Mucosa of rectum (tissue), 2 donors: ENCODE measurements around the gene PDGFC.

ENCODE experiments used
- H3K27ac ChIP-seq, 2 donors: one replicate each; pipeline ENCODE4 v1.7.0; 2013; ENCODE audit warnings: inconsistent platforms in 2 of 2, low read depth in 2 of 2, low read length in 2 of 2
- H3K27me3 ChIP-seq, 2 donors: one replicate each; pipeline ENCODE4 v1.7.0; 2013; ENCODE audit warnings: low read length in 2 of 2; ENCODE audit not compliant: control insufficient read depth in 2 of 2, insufficient read depth in 2 of 2
- H3K36me3 ChIP-seq, 2 donors: one replicate each; pipeline ENCODE4 v1.7.0; 2013; ENCODE audit warnings: low read length in 2 of 2; ENCODE audit not compliant: control insufficient read depth in 2 of 2, insufficient read depth in 2 of 2
- H3K4me1 ChIP-seq, 2 donors: one replicate each; pipeline ENCODE4 v1.7.0; 2013; ENCODE audit warnings: low read length in 2 of 2, mild to moderate bottlenecking in 1 of 2; ENCODE audit not compliant: control insufficient read depth in 2 of 2, insufficient read depth in 2 of 2
- H3K4me3 ChIP-seq, 2 donors: one replicate each; pipeline ENCODE4 v1.7.0; 2013; ENCODE audit warnings: low read length in 2 of 2
- H3K9ac ChIP-seq, 2 donors: one replicate each; pipeline ENCODE4 v1.7.0; 2013; ENCODE audit warnings: low read length in 2 of 2, low read depth in 1 of 2, mild to moderate bottlenecking in 1 of 2
- H3K9me3 ChIP-seq, 2 donors: one replicate each; pipeline ENCODE4 v1.7.0; 2013; ENCODE audit warnings: low read length in 2 of 2; ENCODE audit not compliant: control insufficient read depth in 2 of 2
- donor health status: healthy.
- donor health status: Normal muscosa, but diverticular disease.

Gene PDGFC

GRCh38 chr4:156792462-156793085, 179.0 kb downstream of the PDGFC start:
- Histone ChIP-seq H3K9ac (no peak overlapping the region), H3K9me3 (no peaks in the 10 kb centered on the region), H3K4me1 (no peaks in the 10 kb centered on the region), H3K4me3 (no peak overlapping the region), H3K36me3 (no peaks in the 10 kb centered on the region), H3K27ac (no peak overlapping the region), H3K27me3 (no peaks in the 10 kb centered on the region)

- Histone ChIP-seq H3K4me1 (no peaks in the 10 kb centered on the region), H3K27me3 (no peaks in the 10 kb centered on the region), H3K27ac (no peak overlapping the region), H3K4me3 (no peak overlapping the region), H3K9ac (no peak overlapping the region), H3K36me3 (no peaks in the 10 kb centered on the region), H3K9me3 (no peaks in the 10 kb centered on the region)
These were observed 180.7 kb downstream of the PDGFC start for GRCh38 chr4:156790866-156791265.

- no peaks in the 10 kb centered on the region for H3K4me1 ChIP-seq
- H3K27ac ChIP-seq = no peak overlapping the region
- no peak overlapping the region for H3K9ac ChIP-seq
- no peaks in the 10 kb centered on the region for H3K27me3 ChIP-seq
- H3K9me3 ChIP-seq = no peaks in the 10 kb centered on the region
- H3K36me3 ChIP-seq = no peaks in the 10 kb centered on the region
- no peak overlapping the region for H3K4me3 ChIP-seq
These were observed 182.8 kb downstream of the PDGFC start for GRCh38 chr4:156788782-156789181.

- H3K27ac ChIP-seq = no peak overlapping the region
- no peaks in the 10 kb centered on the region for H3K36me3 ChIP-seq
- no peaks in the 10 kb centered on the region for H3K27me3 ChIP-seq
- H3K4me1 ChIP-seq = no peaks in the 10 kb centered on the region
- H3K9ac ChIP-seq = no peak overlapping the region
- H3K4me3 ChIP-seq = no peak overlapping the region
- no peaks in the 10 kb centered on the region for H3K9me3 ChIP-seq
These were observed 184.9 kb downstream of the PDGFC start for GRCh38 chr4:156786713-156787112.

- H3K4me3 ChIP-seq = no peak overlapping the region
These were observed 186.6 kb downstream of the PDGFC start for GRCh38 chr4:156784970-156785369.

GRCh38 chr4:156783966-156784365, 187.6 kb downstream of the PDGFC start:
- Histone ChIP-seq H3K9ac (no peak overlapping the region), H3K4me3 (no peak overlapping the region), H3K36me3 (no peaks in the 10 kb centered on the region), H3K27me3 (no peaks in the 10 kb centered on the region), H3K4me1 (no peaks in the 10 kb centered on the region), H3K9me3 (no peaks in the 10 kb centered on the region), H3K27ac (no peak overlapping the region)

More at GRCh38 chr4:156784970-156785369, 186.6 kb downstream of the PDGFC start:
- Histone ChIP-seq H3K27ac (no peak overlapping the region), H3K9ac (no peak overlapping the region), H3K4me1 (no peaks in the 10 kb centered on the region), H3K27me3 (no peaks in the 10 kb centered on the region), H3K9me3 (no peaks in the 10 kb centered on the region), H3K36me3 (no peaks in the 10 kb centered on the region)

GRCh38 chr4:156782491-156782890, 189.1 kb downstream of the PDGFC start:
- no peaks in the 10 kb centered on the region for H3K9me3 ChIP-seq
- H3K27me3 ChIP-seq = no peaks in the 10 kb centered on the region
- H3K27ac ChIP-seq = no peak overlapping the region
- H3K36me3 ChIP-seq = no peaks in the 10 kb centered on the region
- H3K4me1 ChIP-seq = no peaks in the 10 kb centered on the region
- H3K4me3 ChIP-seq = no peak overlapping the region
- H3K9ac ChIP-seq = no peak overlapping the region

GRCh38 chr4:156781852-156782251, 189.7 kb downstream of the PDGFC start:
- Histone ChIP-seq H3K4me3 (no peak overlapping the region), H3K27ac (no peak overlapping the region), H3K4me1 (no peaks in the 10 kb centered on the region), H3K9me3 (no peaks in the 10 kb centered on the region), H3K27me3 (no peaks in the 10 kb centered on the region), H3K9ac (no peak overlapping the region), H3K36me3 (no peaks in the 10 kb centered on the region)

GRCh38 chr4:156779774-156780173, 191.8 kb downstream of the PDGFC start:
- Histone ChIP-seq H3K9ac (no peak overlapping the region), H3K36me3 (no peaks in the 10 kb centered on the region), H3K9me3 (no peaks in the 10 kb centered on the region), H3K27ac (no peak overlapping the region), H3K4me1 (no peaks in the 10 kb centered on the region), H3K27me3 (no peaks in the 10 kb centered on the region), H3K4me3 (no peak overlapping the region)

GRCh38 chr4:156779042-156779441, 192.6 kb downstream of the PDGFC start:
- H3K4me3 ChIP-seq = no peak overlapping the region
- no peaks in the 10 kb centered on the region for H3K4me1 ChIP-seq
- no peak overlapping the region for H3K27ac ChIP-seq
- H3K9me3 ChIP-seq = no peaks in the 10 kb centered on the region
- no peak overlapping the region for H3K9ac ChIP-seq
- H3K27me3 ChIP-seq = no peaks in the 10 kb centered on the region
- H3K36me3 ChIP-seq = no peaks in the 10 kb centered on the region

GRCh38 chr4:156778606-156779005, 193.0 kb downstream of the PDGFC start:
- H3K27ac ChIP-seq = no peak overlapping the region
- no peak overlapping the region for H3K4me3 ChIP-seq
- no peaks in the 10 kb centered on the region for H3K9me3 ChIP-seq
- no peaks in the 10 kb centered on the region for H3K27me3 ChIP-seq
- H3K4me1 ChIP-seq = no peaks in the 10 kb centered on the region
- no peak overlapping the region for H3K9ac ChIP-seq
- no peaks in the 10 kb centered on the region for H3K36me3 ChIP-seq
